WI38 (cell line): ENCODE data around the gene UNC5B.

ENCODE experiments used
- H3K4me3 ChIP-seq: 2 replicates; pipeline ENCODE4 v1.5.1; 2011; ENCODE audit warnings: low read depth, mild to moderate bottlenecking, control low read depth, low read length
- CTCF ChIP-seq: IDR thresholded peaks from 2 replicates; pipeline ENCODE4 v1.5.1; 2012; ENCODE audit warnings: low read depth, mild to moderate bottlenecking, control low read depth, low read length

UNC5B gene

GRCh38 chr10:71266147-71266917, 54.0 kb downstream of the UNC5B start:
- no peak overlapping the region for H3K4me3 ChIP-seq

GRCh38 chr10:71266918-71267442, 54.6 kb downstream of the UNC5B start:
- H3K4me3 ChIP-seq, result no peak overlapping the region
- no peak for TF ChIP-seq CTCF

More at GRCh38 chr10:71266147-71266917, 54.0 kb downstream of the UNC5B start:
- no peak for TF ChIP-seq CTCF

GRCh38 chr10:71267508-71268240, 55.3 kb downstream of the UNC5B start:
- H3K4me3 ChIP-seq, result no peak overlapping the region
- no peak for TF ChIP-seq CTCF

- no peak overlapping the region for H3K4me3 ChIP-seq
- TF ChIP-seq CTCF, result peak; percentile 65
Observed at GRCh38 chr10:71268247-71268691, 55.9 kb downstream of the UNC5B start.

GRCh38 chr10:71268758-71269157, 56.4 kb downstream of the UNC5B start:
- H3K4me3 ChIP-seq, result no peak overlapping the region
- TF ChIP-seq CTCF, result no peak; the same call in 1 of the 2 replicates

- H3K4me3 ChIP-seq, result no peak overlapping the region
- no peak for TF ChIP-seq CTCF
Observed at GRCh38 chr10:71269301-71270288, 57.2 kb downstream of the UNC5B start.
